Esophagus muscularis mucosa (tissue), 3 donors: ENCODE measurements around the gene SLC48A1.

Source experiments
- CTCF ChIP-seq, 3 experiments: fragments of 200-600 bp in 2 of 3; fragments of 450-650 bp in 1 of 3; sonication (generic) in 2 of 3; IDR thresholded peaks; one replicate each; pipeline ENCODE4 v1.5.1; 2017 to 2019; ENCODE audit warnings: antibody characterized with exemption in 3 of 3, mild to moderate bottlenecking in 2 of 3, moderate library complexity in 1 of 3
- POLR2A ChIP-seq: fragments of 450-650 bp; IDR thresholded peaks from one replicate; pipeline ENCODE4 v1.6.1; 2017; ENCODE audit warnings: antibody characterized with exemption, moderate library complexity, mild to moderate bottlenecking, low read depth
- POLR2AphosphoS5 ChIP-seq, 2 donors: sonication (generic); formaldehyde crosslinking; IDR thresholded peaks; one replicate each; pipeline ENCODE4 v1.6.1; 2017; ENCODE audit warnings: antibody characterized with exemption in 2 of 2

DNA sequence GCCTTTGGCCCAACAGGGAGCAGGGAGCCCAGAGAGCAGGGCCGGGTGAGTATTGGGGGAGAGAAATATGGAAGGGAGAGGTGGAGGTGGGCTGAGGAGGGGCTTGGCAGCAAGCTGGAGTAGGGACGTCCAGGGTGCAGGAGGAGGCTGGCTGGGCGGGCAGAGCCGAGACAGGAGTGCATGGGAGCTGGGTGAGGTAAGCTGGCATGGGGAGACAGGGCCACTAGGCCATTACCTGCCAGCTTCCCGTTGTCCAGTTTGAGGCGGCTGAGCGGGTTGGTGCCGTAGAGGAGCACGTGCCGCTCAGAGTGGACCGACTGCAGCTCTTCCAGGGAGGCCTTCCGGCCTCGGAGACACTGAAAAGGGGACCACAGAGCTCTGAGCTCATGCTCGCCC is 18.3 kb downstream of the SLC48A1 start:
- TF ChIP-seq POLR2A (no peak), CTCF (IDR thresholded peaks at IDR 0.05) (no peak), POLR2AphosphoS5 (IDR thresholded peaks at IDR 0.05) (peak in 1 of 2 donors; percentile 22)
